ENCODE results near the gene AURKA.

Gene AURKA

GRCh38 chr20:56389807-56390206, 2.2 kb downstream of the AURKA start:
- no peak for DNase-seq

GRCh38 chr20:56388882-56389281, 3.1 kb downstream of the AURKA start:
- DNase-seq, result no peak

- DNase-seq, result no peak
Measured at GRCh38 chr20:56386219-56386618, 5.8 kb downstream of the AURKA start.

GRCh38 chr20:56385130-56385529, 6.9 kb downstream of the AURKA start:
- DNase-seq, result no peak

GRCh38 chr20:56383334-56383733, 8.7 kb downstream of the AURKA start:
- DNase-seq, result no peak

DNA sequence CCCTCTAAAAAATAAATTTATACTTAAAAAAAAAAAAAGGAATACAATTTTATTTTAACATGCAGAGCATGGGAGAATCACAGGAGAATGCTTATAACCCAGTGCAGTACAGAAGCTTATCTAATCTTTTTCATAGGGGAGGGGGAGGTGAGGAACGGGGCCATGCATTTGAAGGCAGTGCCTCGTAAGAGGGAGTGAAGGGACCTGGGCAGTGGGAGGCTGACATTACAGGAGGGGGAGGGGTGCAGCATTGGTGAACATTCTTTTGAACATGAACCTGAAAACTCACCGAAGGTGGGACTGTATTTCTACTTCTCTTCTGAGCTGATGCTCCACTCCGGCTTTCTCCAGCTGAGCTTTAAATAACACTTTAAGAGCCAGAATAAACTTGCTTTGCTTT, 9.3 kb downstream of the AURKA start:
- no peak for DNase-seq

DNA sequence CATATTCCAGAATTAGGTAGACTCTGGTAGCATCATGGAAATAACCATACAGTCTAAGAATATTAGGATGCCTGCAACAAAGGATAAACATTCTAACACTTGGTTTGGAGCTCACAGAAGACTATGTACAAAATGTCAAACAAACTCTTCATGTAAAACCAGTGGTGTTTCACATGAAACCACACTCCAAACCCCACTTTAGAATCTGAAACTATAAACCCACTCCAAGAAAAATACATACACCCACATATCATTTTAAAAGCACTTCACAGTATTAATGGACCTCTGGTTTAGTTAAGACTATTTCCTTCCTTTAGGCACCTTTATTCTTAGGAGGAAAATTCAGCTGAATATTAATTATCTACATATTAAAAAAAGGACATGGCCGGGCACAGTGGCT, 10.5 kb downstream of the AURKA start:
- DNase-seq, result no peak

GRCh38 chr20:56380375-56380774, 11.6 kb downstream of the AURKA start:
- DNase-seq, result no peak

- DNase-seq, result no peak
Measured at GRCh38 chr20:56378386-56378785, 13.6 kb downstream of the AURKA start.

DNA sequence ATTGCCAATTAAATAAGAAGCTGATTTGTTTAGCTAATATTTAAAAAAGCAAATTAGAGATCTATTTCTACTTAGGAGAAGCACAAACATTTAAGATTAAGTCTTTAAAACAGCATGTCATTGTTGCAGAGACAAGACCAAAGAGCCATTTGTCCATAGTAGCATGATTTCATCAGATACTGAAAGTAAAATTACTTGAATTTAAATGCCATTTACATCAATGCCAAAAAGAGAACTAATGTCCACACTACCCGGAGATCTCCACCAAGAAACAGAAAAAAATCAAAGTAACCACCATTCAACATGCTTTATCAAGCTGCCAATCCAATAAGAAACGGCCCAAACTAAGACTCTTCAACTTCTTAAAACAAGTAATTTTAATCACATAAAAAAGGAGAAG, 15.7 kb downstream of the AURKA start:
- no peak for DNase-seq

DNA sequence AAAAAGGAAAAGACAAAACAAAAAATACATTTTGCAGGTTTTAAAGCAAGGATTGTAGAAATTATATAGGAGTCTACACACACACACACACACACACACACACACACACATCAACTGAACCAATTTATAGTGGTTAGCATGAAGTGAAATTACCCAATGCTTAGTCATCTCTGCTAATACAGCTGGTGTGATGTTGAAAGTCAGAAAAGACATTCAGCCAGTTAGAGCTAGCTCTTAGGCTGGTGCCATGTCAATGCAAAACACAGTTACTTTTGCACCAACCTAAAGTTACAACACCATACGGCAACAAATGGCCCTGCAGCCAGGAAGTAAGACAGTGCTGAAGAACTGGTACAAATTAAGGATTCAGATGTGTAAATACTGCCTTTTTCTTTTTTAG, 18.1 kb downstream of the AURKA start:
- DNase-seq, result no peak

GRCh38 chr20:56372850-56373249, 19.2 kb downstream of the AURKA start:
- no peak for DNase-seq

- no peak for DNase-seq
Measured at GRCh38 chr20:56371977-56372376, 20.0 kb downstream of the AURKA start.

DNA sequence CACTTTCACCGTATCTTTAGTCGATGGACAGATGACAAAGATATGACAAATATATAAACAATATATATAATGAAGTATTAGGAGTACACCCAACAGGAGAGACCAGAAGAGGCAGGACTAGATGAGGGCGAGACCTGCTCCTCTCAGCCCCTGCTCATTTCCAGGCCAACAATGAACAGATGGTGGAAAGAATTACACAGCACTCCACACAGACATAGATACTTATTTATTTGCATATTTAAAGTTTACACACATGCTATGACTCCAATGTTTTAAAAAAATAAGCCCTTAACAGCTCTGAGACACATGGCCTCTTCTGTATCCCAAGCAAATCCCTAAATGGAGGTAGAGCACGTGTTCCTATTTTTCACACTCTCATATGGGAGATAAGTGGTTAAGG, 22.8 kb downstream of the AURKA start:
- no peak for DNase-seq

GRCh38 chr20:56368351-56369134, 23.5 kb downstream of the AURKA start:
- DNase-seq, result no peak

DNA sequence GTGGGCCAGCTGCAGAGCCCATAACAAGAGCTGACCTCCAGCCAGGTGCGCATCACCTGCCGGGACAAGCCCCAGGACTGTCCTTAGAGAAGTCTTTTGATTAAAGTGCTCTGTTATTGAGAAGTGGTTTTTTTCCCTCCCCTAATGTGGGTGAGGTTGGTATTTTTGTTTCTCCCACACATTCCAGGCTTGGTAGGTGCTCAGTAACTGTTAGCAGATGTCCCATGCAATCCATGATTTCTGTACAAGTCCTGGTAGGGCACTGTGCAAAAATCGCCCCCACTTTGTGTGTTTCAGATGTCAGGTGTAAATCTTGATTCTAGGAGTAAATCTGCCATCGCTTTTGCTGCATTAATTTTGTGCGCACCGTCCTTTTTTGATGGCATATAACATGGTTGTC, 28.5 kb downstream of the AURKA start:
- DNase-seq, result no peak

DNA sequence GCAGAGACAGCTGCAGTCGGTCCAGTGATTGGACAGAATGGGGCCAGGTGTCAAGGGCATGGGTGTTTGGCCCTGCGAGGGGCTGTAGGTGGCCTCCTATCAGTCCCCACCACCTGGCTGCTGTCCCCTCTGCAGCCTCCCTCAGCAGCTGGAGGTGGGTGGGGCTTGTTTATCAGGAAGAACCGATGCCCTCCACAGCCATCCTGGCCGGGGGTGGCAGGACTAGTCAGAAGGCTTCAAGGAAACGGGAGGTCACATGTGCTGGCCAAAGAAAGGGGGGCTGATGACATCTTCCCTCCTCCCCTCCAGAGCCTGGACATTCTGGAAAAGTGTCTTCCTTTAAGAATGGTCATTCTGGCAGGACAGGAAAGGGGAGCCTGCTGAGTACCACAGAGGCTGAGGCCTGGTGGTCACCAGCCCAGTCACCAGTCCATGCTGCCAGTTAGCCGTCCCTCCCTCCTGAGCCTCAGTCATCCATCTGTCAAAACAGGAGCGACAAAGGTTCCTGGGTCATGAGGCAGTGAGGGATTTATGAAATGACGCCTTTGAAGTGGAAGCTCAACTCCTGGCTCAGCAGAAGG, 29.1 kb downstream of the AURKA start:
- no peak for DNase-seq

- DNase-seq, result no peak
Measured at GRCh38 chr20:56361900-56362299, 30.1 kb downstream of the AURKA start.

DNA sequence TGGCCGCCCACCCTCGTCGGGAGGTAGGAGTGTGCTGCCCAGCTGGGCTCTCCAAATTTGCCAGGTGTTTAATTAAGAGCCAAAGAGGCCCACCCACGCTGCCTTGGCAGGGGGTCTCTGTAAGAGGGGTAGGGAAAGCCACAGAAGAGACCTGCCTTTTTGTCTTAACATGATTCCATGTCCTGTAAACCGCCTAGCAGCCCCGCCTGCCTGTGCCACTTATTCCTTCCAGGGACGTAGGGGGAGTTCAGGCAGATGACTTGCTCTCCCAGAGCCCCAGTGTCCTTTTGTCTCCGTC, 31.2 kb downstream of the AURKA start:
- no peak for DNase-seq

DNA sequence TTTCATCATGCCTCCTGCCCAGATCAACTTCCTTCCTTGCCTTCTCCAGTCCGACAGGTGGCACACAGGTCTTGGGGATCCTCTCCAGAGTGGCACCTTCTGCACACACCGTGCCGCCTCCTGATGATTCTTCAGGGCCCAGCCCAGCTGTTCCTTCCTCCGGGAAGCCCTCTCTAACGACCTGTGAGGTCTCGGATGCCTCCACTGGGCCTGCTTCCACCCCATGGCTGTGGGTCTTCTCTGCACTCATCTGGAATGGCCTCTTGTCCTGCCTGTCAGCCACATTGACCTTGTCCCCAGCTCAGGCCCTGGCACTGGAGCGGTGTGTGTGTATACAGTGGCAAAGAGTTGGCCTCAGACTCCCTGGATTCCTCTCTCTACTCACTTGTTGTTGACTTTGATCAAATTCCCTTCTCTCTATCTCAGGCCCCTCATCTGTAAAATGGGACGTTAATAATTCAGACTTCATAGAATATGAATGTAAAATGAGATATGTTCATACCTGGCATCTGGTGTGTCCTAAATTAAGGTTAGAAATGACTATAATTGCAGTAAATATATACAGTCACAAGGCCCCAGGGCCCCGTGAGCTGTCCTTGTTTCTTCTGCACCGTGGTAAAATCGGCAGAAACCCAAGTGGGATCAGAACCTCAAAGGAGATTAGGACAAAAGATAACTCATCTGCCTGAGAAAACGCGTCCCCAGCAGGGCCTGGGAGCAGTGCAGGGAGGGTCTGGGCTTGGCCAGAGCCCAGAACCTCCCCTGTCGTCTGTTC, 31.7 kb downstream of the AURKA start:
- DNase-seq, result no peak

GRCh38 chr20:56359212-56360132, 32.5 kb downstream of the AURKA start:
- DNase-seq, result no peak

- DNase-seq, result peak; percentile 35
Measured at GRCh38 chr20:56358600-56359211, 33.3 kb downstream of the AURKA start, which contains the start of gene FAM210B. Gene FAM210B, plus strand, starts transcription at chr20:56358974. Its CDS starts 32 bp downstream, at chr20:56359006.

DNA sequence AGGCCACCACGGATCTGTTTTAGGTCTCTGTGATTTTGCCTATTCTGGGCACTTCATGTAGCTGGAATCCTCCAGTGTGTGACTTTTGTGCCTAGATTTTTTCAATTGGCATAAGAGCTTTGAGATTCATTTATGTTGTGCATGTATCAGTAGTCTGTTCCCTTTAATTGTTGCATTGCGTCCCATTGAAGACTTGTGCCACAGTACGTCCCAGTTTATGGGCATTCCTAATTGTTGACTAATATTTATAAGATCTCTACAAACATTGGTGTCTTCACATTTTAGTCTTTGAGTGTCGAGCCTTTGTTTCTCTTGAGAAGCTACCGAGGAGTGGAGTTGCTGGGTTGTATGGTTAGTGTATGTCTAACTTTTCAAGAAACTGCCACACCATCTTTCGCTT, 33.9 kb downstream of the AURKA start:
- no peak for DNase-seq

Measured in NCI-H1694 (cell line).